GM10266 (cell line): Measurements from ENCODE around the gene DAG1.

ENCODE experiments used
- DNase-seq: peaks from one replicate; pipeline ENCODE4 v3.0.0; 2012; ENCODE audit errors: extremely low spot score
- CTCF ChIP-seq: IDR thresholded peaks from 2 replicates; pipeline ENCODE4 v1.5.1; 2012; ENCODE audit warnings: mild to moderate bottlenecking, low read depth; ENCODE audit not compliant: control insufficient read depth, insufficient read depth; ENCODE audit errors: missing control alignments

The DAG1 gene

GRCh38 chr3:49501842-49502241, 31.8 kb downstream of the DAG1 start:
- no peak for TF ChIP-seq CTCF
- DNase-seq = no peak

DNA sequence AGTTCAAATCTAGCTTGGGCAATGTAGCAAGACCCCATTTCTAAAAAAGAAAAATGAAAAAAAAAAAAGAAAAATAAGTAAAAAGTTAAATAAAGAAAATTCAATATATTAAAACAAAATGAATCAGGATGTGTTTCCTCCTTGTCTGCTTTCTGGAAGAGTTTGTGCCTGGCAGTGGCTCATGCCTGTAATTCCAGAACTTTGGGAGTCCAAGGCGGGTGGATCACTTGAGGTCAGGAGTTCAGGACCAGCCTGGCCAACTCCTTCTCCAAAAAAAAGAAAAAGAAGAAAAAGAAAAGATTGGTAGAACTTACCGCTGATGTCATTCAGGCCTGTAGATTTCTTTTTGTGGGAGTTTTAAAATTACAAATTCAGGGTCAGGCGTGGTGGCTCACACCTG, 36.8 kb downstream of the DAG1 start:
- no peak for DNase-seq
- no peak for TF ChIP-seq CTCF

DNA sequence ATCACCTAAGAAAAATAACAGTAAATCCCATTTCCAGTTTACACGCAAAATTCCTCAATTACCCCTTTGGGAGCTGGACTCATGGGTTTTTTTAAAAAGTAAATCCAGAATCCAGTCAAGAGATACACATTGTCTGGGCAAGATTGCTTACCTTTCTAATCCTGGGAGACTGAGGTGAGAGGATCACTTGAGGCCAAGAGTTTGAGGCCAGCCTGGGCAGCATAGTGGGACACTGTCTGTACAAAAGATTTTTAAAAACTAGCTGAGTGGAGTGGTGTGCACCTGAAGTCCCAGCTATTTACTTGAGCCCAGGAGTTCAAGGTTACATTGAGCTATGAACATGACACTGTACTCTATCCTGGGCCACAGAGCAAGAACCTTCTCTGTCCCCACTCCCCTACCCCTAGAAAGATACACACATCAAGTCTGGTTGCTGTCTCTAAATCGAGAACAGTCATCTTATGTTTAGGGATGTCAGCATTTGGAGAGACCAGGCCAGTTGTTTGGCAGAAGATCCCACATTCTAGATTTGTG, 39.0 kb downstream of the DAG1 start:
- TF ChIP-seq CTCF = no peak
- DNase-seq = no peak

GRCh38 chr3:49511639-49512038, 41.6 kb downstream of the DAG1 start:
- TF ChIP-seq CTCF = no peak
- no peak for DNase-seq

DNA sequence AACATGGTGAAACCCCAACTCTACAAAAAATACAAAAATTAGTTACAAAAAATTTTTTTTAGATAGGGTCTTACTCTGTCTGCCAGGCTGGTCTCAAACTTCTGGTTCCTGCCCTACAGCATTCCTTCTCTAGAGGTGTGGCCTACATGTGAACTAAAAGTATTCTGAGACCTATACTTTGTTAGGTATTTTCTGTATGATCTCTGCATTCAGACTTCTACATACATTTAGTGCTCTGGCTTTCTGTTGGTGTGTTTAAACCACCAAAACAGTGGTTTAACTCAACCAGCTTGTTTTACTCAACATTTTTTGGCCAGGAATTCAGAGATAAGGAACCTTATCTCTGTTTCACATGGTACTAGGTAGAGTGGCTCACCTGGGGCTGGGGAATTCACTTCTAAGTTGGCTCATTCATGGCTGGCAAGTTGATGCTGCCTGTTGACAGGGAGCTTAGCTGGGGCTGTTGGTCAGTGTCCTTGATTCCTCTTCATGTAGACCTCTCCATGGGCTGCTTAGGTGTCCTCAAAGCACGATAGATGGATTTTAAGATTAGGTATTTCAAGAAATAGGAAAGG, 42.8 kb downstream of the DAG1 start:
- DNase-seq = no peak
- no peak for TF ChIP-seq CTCF

- no peak for TF ChIP-seq CTCF
Measured at GRCh38 chr3:49513494-49514124, 43.5 kb downstream of the DAG1 start.

DNA sequence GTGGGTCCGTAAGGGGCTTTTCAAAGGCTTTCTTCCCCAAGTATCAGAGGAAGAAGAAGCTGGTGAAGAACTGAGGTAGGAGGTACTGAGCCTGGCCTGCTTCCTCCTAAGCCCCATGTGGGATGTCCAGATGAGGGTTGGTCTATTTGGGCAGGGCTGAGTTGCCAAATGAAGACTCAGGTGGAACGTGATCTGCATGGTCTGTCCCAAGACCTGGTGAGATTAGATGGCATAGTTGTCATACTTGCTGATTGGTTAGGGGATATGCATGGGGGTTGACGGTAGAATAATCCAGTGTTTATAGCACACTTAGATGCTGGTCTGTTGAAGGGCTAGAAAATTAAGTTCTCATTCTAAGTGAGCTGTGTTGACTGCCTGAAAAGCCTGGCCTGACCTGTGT, 47.9 kb downstream of the DAG1 start:
- no peak for TF ChIP-seq CTCF
- DNase-seq = no peak

More at GRCh38 chr3:49513494-49514124, 43.5 kb downstream of the DAG1 start:
- DNase-seq = no peak
